ENCODE results near the gene TMEM89.

TMEM89 gene

GRCh38 chr3:48633256-48633655 lies 11.7 kb upstream of the TMEM89 start:
- peaks cover 23% of the 10 kb centered on the region for H3K4me1 Mint-ChIP-seq (ENCODE audit: low read depth)
- peaks cover 49% of the 10 kb centered on the region for H3K36me3 Mint-ChIP-seq (ENCODE audit: low read depth)
- no peak for DNase-seq
- H3K9me3 Mint-ChIP-seq = no peaks in the 10 kb centered on the region
- H3K27me3 Mint-ChIP-seq = no peaks in the 10 kb centered on the region
- peak overlapping the region; percentile 5 for H3K4me3 Mint-ChIP-seq
- H3K27ac Mint-ChIP-seq = no peak overlapping the region

GRCh38 chr3:48631516-48632448 lies 10.2 kb upstream of the TMEM89 start:
- peaks cover 62% of the 10 kb centered on the region for H3K36me3 Mint-ChIP-seq (ENCODE audit: low read depth)
- no peaks in the 10 kb centered on the region for H3K27me3 Mint-ChIP-seq
- H3K27ac Mint-ChIP-seq = no peak overlapping the region
- no peak for DNase-seq
- H3K9me3 Mint-ChIP-seq = no peaks in the 10 kb centered on the region
- H3K4me1 Mint-ChIP-seq (ENCODE audit: low read depth) = peaks cover 20% of the 10 kb centered on the region
- H3K4me3 Mint-ChIP-seq = no peak overlapping the region

- Mint-ChIP-seq H3K36me3 (ENCODE audit: low read depth) (peaks cover 72% of the 10 kb centered on the region), H3K4me1 (ENCODE audit: low read depth) (peaks cover 12% of the 10 kb centered on the region), H3K4me3 (no peak overlapping the region), H3K27me3 (no peaks in the 10 kb centered on the region), H3K9me3 (no peaks in the 10 kb centered on the region), H3K27ac (no peak overlapping the region)
- no peak for DNase-seq
These were observed 9.3 kb upstream of the TMEM89 start for GRCh38 chr3:48630833-48631232.

- H3K9me3 Mint-ChIP-seq = no peaks in the 10 kb centered on the region
- no peak for DNase-seq
- H3K4me1 Mint-ChIP-seq (ENCODE audit: low read depth) = peaks cover 11% of the 10 kb centered on the region
- no peak overlapping the region for H3K4me3 Mint-ChIP-seq
- H3K27me3 Mint-ChIP-seq = no peaks in the 10 kb centered on the region
- peaks cover 74% of the 10 kb centered on the region for H3K36me3 Mint-ChIP-seq (ENCODE audit: low read depth)
- no peak overlapping the region for H3K27ac Mint-ChIP-seq
These were observed 8.8 kb upstream of the TMEM89 start for GRCh38 chr3:48630407-48630806.

GRCh38 chr3:48629894-48630293 lies 8.3 kb upstream of the TMEM89 start:
- no peak for DNase-seq
- no peaks in the 10 kb centered on the region for H3K9me3 Mint-ChIP-seq
- H3K4me1 Mint-ChIP-seq (ENCODE audit: low read depth) = peaks cover 12% of the 10 kb centered on the region
- no peak overlapping the region for H3K4me3 Mint-ChIP-seq
- no peaks in the 10 kb centered on the region for H3K27me3 Mint-ChIP-seq
- no peak overlapping the region for H3K27ac Mint-ChIP-seq
- H3K36me3 Mint-ChIP-seq (ENCODE audit: low read depth) = peaks cover 80% of the 10 kb centered on the region

- Mint-ChIP-seq H3K4me3 (no peak overlapping the region), H3K27me3 (no peaks in the 10 kb centered on the region), H3K4me1 (ENCODE audit: low read depth) (peaks cover 11% of the 10 kb centered on the region), H3K9me3 (no peaks in the 10 kb centered on the region), H3K27ac (no peak overlapping the region), H3K36me3 (ENCODE audit: low read depth) (peaks cover 84% of the 10 kb centered on the region)
- DNase-seq = no peak
These were observed 6.9 kb upstream of the TMEM89 start for GRCh38 chr3:48628277-48629017.

- Mint-ChIP-seq H3K4me3 (no peak overlapping the region), H3K27me3 (no peaks in the 10 kb centered on the region), H3K4me1 (ENCODE audit: low read depth) (peaks cover 10% of the 10 kb centered on the region), H3K27ac (no peak overlapping the region), H3K9me3 (no peaks in the 10 kb centered on the region), H3K36me3 (ENCODE audit: low read depth) (peaks cover 60% of the 10 kb centered on the region)
- no peak for DNase-seq
These were observed 4.0 kb upstream of the TMEM89 start for GRCh38 chr3:48625600-48625999.

GRCh38 chr3:48624767-48625166 lies 3.2 kb upstream of the TMEM89 start:
- Mint-ChIP-seq H3K4me1 (ENCODE audit: low read depth) (peaks cover 10% of the 10 kb centered on the region), H3K36me3 (ENCODE audit: low read depth) (peaks cover 52% of the 10 kb centered on the region), H3K4me3 (no peak overlapping the region), H3K27ac (no peak overlapping the region), H3K27me3 (no peaks in the 10 kb centered on the region), H3K9me3 (no peaks in the 10 kb centered on the region)
- no peak for DNase-seq

GRCh38 chr3:48623851-48624547 lies 2.4 kb upstream of the TMEM89 start:
- no peak for DNase-seq
- Mint-ChIP-seq H3K36me3 (ENCODE audit: low read depth) (peaks cover 44% of the 10 kb centered on the region), H3K27ac (peak overlapping the region; percentile 22), H3K9me3 (no peaks in the 10 kb centered on the region), H3K27me3 (no peaks in the 10 kb centered on the region), H3K4me1 (ENCODE audit: low read depth) (peaks cover 10% of the 10 kb centered on the region), H3K4me3 (no peak overlapping the region)

- peaks cover 16% of the 10 kb centered on the region for H3K4me1 Mint-ChIP-seq (ENCODE audit: low read depth)
- peaks cover 23% of the 10 kb centered on the region for H3K36me3 Mint-ChIP-seq (ENCODE audit: low read depth)
- no peaks in the 10 kb centered on the region for H3K27me3 Mint-ChIP-seq
- no peak overlapping the region for H3K27ac Mint-ChIP-seq
- H3K9me3 Mint-ChIP-seq = peaks cover 16% of the 10 kb centered on the region
- no peak overlapping the region for H3K4me3 Mint-ChIP-seq
- DNase-seq = no peak
These were observed 1.7 kb downstream of the TMEM89 start for GRCh38 chr3:48619541-48620524.

- no peaks in the 10 kb centered on the region for H3K27me3 Mint-ChIP-seq
- H3K4me1 Mint-ChIP-seq (ENCODE audit: low read depth) = peaks cover 19% of the 10 kb centered on the region
- H3K27ac Mint-ChIP-seq = no peak overlapping the region
- H3K4me3 Mint-ChIP-seq = no peak overlapping the region
- peaks cover 18% of the 10 kb centered on the region for H3K36me3 Mint-ChIP-seq (ENCODE audit: low read depth)
- no peak for DNase-seq
- H3K9me3 Mint-ChIP-seq = peaks cover 16% of the 10 kb centered on the region
These were observed 4.0 kb downstream of the TMEM89 start for GRCh38 chr3:48617559-48617958.

GRCh38 chr3:48614044-48614443 lies 7.5 kb downstream of the TMEM89 start:
- Mint-ChIP-seq H3K4me1 (ENCODE audit: low read depth) (peaks cover 30% of the 10 kb centered on the region), H3K4me3 (peak overlapping the region; percentile 17), H3K27ac (peak overlapping the region; percentile 90), H3K36me3 (ENCODE audit: low read depth) (peaks cover 25% of the 10 kb centered on the region), H3K9me3 (peaks cover 16% of the 10 kb centered on the region), H3K27me3 (no peaks in the 10 kb centered on the region)
- DNase-seq = no peak

- peaks cover 42% of the 10 kb centered on the region for H3K4me1 Mint-ChIP-seq (ENCODE audit: low read depth)
- H3K27ac Mint-ChIP-seq = peak overlapping the region; percentile 47
- H3K27me3 Mint-ChIP-seq = no peaks in the 10 kb centered on the region
These were observed 9.3 kb downstream of the TMEM89 start for GRCh38 chr3:48612309-48612708.

More at GRCh38 chr3:48612309-48612708, 9.3 kb downstream of the TMEM89 start:
- Mint-ChIP-seq H3K36me3 (ENCODE audit: low read depth) (peaks cover 32% of the 10 kb centered on the region), H3K4me3 (no peak overlapping the region), H3K9me3 (peaks cover 4% of the 10 kb centered on the region)
- no peak for DNase-seq

Measured in activated T-cell treated with anti-CD3 and anti-CD28 coated beads, Interleukin-2, amount 50 U/mL, for 24 hours (primary cell).